ENCODE measurements around the gene RBM20. TPM values are rescaled to one million over a fixed set of nuclear protein-coding genes. Genes with fewer than 3 reads are reported as not detected.

The RBM20 gene
- polyA plus RNA-seq, 3 donors, result 2.6 to 5.1 (median 4.7) TPM

DNA sequence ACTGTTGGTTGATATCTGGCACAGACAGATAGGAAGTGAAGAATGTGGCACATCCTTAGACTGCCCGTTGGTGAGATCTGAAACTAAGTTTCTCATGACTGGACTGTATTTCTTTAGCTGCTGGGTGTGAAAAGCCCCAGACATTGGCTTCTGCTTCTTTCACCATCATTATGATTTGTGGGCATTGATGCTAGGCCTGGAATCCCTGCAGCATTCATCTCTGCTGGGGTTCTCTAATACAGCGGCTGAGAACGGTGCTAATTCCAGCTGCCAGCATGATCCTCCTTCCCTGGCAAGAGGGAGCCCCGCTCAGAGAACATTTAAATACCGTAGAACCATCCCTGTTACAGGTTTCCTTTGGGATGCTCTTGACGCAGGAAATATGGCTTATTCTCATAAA lies 26.2 kb downstream of the RBM20 start:
- no peak for DNase-seq (ENCODE audit: low read depth in 3 of 3, low spot score in 2 of 3)

DNA sequence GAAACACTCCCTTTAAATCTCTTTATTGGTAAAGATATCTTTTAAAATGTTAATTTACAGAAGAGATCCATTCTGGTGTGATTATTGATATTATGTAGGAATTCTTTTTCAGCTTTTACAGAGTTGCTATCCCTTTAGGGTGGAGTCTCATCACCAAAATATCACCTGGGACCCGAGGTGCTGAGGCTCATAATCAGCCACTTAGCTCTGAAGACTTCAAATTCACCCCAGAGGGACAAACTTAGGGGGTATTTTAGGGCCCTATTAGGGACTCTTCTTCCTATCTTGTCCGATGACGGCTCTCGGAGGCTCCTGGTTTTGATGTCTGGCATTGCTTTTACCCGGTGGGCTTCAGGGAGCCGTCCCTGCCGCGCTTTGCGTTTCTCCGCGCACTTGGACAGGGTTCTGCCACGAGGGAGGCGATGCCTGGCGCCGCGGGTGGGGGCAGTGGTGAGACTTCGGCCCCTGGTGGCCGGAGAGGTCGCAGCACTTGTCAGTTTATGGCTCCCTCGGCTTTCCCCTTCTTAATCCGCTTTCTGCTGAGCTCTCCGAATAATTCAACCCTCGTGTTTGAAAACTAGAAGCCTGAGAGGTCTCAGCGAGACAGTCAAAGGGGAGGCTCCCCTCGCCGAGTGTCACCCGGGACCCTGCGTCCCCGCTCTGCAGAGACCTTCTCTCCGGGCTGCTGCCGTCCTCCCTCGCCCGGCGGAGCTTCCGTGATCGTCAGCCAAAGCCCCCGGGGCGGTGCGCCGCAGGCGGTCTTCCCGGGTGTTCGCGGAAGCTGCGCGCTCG lies 27.8 kb downstream of the RBM20 start:
- peak in 1 of 3 donors; percentile 56 for DNase-seq (ENCODE audit: low read depth in 3 of 3, low spot score in 2 of 3)

DNA sequence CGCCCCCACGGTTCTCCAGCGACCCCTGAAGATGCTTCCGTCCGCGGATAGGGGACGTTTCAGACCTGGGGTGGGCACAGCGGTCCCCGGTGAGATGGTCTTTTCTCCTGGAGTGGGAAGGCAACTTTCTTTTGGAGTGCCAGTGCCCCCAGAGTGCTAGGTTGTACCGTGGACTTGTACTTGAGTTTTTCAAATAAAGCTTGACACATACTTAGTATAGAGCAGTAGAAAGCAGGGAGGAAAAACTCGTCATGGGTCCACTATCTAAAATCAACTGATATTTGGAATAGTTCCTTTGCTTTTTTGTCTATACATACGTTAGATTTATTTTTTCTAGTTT lies 28.4 kb downstream of the RBM20 start:
- no peak for DNase-seq (ENCODE audit: low read depth in 3 of 3, low spot score in 2 of 3)

DNA sequence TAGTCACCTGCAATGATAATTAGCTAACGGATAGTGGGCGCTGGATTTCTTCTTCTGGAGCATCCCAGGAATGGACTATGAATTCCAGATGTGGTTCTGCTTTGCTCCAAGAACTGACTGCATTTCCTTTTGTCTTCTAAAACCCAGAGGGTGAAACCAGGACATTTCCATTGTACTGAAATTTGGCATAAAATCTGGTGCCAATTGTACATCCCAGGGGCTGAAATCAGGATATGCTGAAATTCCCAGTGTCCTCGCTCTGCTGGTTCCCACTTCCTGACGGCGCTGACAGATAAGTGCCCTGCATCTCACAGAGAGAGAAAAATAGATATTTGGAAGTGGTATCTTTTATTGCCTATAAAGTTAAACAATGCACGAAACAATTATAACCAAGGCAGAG lies 31.9 kb downstream of the RBM20 start:
- no peak for DNase-seq (ENCODE audit: low read depth in 3 of 3, low spot score in 2 of 3)

DNA sequence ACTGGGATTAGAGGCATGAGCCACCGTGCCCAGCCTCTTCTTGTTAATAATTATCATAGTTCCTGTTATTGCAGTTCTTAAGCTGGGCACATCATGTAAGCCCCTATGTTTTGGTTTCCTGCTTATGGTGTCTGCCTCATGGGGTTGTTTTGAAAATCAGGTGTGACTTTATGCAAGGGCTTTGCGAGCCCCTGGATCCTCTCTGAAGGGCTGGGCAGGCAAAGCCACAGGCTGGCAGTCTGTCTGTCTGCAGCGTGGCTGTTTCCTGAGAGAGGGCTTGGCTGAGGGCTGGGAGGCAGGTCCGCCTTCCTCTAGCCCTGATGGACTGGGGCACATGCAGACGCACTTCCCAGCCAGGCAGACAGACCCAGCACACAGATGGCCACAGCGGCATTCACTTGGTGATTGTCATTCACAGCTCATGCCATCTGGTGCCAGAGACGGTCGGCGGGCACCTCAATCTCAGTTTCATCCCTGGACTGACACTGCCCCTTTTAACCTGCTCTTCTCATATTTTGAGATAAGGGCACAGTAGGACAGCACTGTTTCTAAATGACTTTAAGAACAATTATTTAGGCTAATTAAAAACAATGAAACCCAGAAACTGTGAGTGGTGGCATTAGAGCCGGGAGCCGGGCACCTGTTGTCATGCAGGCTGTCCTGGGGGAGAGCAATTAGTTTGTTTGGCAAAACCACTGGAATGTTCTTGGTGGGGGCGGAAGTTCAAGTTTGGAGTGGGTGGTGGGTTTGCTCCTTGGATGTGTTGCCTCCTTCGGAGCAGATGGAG lies 35.5 kb downstream of the RBM20 start:
- no peak for DNase-seq (ENCODE audit: low read depth in 3 of 3, low spot score in 2 of 3)

DNA sequence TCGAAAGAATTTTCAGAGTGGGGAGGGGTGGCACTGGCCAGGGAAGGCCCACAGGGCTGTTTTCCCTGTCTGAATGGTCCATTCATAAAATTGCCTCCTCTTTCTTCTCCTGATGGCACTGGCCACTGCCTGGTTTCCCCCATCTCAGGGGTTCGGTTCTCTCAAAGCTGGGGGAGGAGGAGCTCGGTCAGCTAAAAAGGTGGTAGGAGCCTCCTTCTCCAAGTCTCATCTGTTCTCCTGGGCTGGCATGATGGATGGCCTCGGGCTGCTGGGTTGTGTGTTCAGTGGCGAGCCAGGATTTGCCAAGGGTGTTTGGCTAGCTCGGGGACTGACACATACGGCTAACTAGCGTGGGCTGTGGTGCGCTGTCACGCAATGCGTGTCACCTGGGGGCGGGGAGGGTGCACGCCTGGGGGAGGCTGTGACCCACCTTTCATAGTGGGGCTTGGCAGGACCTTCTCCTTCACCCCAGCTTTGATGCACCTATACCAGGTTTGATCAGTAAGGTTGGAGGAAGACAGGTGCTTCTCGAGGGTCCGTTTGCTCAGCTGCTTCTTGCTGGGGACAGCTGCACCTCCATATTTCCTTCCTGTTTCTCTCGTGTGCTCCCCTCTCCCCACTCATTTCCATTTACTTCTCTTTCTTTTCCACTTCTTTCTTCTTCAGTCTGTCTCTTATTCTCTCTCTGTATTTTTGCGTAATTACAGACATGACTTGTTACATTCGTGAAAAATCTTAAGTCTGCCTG lies 36.3 kb downstream of the RBM20 start:
- DNase-seq (ENCODE audit: low read depth in 3 of 3, low spot score in 2 of 3), result no peak

DNA sequence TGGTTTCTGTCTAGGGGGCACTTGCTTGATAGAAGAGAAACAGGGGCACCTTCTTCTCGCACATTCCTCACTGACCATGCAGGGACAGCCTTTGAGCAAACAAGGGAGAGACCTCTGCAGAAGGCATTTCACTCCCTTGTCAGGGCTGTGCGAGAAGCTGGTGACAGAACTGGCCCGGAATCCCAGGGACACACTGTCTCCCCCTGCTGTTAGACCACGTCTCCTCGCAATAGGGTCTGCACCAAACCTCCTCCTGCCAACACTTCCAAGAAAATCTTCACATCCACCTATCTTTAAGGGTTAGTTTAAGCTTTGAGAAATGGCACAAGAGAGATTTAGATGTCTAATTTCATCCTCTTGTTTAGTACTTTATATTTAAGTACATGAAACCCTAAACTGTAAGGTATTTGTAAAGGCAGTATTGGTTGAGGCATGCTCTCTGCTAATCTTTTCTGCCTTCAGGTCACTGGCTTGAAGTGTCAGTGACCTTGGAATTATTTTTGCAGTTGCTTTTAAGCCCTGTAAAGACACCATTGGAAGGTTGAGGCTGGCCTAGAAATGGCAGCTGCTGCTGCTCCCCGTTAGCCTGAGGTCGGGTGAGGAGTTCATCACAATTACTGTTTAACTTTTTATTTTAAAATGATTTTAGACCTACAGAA lies 37.0 kb downstream of the RBM20 start:
- DNase-seq (ENCODE audit: low read depth in 3 of 3, low spot score in 2 of 3), result no peak

DNA sequence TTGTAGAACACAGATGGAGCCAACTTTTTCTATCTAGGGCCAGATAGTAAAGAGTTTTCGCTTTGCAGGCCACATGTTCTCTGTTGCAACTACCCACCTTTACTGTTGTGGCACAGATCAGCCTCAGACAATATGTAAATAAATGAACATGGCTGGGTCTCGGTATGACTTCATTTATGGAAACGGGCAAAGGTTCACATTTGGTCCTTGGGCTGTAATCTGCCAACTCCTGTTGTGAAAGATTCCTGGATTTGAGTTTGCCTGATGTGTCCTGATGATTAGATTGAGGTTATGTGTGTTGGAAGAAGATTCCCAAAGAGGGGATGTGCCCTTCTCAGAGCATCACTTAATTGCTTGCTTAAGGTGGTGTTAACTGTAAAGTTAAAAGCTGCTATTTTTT lies 38.2 kb downstream of the RBM20 start:
- no peak for DNase-seq (ENCODE audit: low read depth in 3 of 3, low spot score in 2 of 3)

DNA sequence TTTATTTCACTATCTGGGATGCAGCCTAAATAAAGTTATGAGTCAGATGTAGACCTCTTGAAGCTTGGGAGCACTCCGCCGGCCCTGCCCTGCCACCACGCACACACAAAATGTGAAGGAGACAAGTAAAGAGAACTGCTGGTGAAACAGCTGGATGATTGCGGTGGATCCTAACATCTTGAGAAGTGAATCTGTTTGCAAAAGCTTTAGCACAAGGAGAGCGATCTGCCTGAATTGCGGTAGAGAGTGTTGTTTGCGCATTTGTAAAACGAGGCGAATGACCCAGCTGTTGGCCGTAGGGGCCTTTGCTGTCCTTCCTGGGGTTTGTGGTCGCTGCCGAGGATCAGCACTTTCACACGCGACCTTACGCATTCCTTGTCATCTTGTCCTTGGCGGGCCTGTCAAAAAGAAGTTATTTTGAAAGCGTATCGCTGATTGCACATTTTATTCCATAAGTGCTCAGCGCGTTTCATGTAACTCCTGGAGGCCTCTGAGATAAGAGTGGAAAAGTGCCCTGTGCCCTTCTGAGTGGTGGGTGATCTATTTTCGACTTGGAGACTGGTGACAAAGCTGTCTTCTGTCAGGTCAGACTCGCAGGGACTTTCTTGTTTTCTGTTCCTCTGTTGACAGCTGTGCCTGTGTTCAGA lies 40.8 kb downstream of the RBM20 start:
- DNase-seq (ENCODE audit: low read depth in 3 of 3, low spot score in 2 of 3), result no peak

DNA sequence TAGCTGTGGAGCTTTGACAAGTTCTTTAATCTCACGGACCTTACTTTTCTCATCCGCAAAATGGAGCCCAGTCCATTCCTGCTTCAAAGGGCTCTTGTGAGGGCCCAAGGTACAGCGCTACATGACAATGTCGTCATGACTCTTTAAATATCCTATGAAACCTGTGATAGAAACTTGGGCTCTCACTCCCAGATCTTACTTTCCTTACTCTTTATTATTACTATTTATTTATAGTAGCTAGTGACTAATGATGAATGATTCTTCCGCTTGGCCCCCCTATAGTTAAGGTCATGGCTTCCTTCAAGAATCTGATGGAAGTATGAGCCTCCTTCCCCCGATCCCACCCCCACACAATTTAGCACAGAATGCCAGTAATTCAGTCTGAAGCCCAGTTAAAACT lies 41.9 kb downstream of the RBM20 start:
- no peak for DNase-seq (ENCODE audit: low read depth in 3 of 3, low spot score in 2 of 3)

DNA sequence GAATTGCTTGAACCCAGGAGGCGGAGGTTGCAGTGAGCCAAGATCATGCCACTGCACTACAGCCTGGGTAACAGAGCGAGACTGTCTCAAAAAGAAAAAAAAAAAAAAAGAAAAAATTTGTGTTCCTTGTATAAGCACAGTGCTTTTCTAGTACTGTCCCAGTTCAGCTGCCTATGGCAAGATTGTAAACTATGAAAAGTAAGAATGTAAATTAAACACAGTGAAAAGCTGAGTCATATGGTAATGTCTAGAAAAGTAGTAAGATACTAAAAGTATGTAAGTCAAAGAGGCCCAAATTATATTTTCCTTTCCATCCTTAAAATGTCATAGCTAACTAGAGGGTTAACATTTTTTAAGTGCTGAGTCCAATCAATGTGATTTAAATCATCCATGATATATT lies 42.8 kb downstream of the RBM20 start:
- DNase-seq (ENCODE audit: low read depth in 3 of 3, low spot score in 2 of 3), result no peak

DNA sequence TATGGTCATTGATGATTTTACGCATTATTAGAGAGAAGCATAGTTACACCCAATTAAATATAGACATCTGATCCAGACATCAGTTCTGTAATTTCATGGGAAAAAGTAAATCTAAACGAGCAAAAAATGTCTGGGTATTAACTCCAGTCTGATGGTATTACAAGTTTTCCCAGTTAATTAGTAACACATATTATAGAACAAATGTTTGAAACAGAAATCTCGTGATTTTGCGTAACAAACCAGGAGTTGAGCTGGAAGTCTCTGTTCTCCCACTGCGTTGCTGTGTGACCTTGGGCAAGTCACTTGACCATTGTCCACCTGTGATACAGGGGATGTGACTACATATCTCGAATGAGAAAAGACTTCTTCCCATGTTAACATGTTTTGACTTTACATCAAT lies 43.3 kb downstream of the RBM20 start:
- no peak for DNase-seq (ENCODE audit: low read depth in 3 of 3, low spot score in 2 of 3)

DNA sequence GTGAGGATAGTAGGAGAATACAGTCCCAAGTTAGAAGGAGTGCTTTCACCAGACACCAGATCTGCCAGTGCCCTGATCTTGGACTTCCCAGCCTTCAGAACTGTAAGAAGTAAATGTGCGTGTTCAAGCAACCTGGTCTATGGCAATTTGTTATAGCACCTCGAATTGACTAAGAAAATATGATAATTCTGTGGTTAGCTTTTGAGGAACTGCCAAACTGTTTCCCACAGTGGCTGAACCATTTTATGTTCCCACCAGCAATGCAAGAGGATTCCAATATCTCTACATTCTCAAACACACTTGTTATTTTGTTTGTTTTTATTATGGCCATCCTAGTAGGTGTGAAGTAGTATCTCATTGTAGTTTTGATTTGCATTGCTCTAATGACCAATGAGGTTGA lies 47.0 kb downstream of the RBM20 start:
- DNase-seq (ENCODE audit: low read depth in 3 of 3, low spot score in 2 of 3), result no peak

DNA sequence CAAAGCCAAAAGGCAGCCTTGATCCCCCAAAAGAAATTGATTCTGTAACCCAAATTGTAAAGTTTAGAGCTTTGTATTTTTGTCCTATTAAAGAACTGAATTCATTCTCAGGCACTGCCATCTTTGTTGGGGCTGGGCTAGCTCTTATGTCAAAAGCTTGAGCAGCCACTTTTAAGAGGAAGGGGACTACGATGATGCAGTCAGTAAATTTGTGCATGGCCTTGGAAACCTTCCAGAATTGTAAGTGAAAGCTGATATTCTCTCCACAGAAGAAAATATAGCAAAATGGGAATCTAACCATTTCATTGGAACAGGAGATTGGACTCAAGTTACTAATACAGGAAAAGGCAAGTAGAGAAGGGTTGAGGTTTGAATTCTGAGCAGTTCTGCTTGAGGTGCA lies 50.1 kb downstream of the RBM20 start:
- DNase-seq (ENCODE audit: low read depth in 3 of 3, low spot score in 2 of 3), result no peak

DNA sequence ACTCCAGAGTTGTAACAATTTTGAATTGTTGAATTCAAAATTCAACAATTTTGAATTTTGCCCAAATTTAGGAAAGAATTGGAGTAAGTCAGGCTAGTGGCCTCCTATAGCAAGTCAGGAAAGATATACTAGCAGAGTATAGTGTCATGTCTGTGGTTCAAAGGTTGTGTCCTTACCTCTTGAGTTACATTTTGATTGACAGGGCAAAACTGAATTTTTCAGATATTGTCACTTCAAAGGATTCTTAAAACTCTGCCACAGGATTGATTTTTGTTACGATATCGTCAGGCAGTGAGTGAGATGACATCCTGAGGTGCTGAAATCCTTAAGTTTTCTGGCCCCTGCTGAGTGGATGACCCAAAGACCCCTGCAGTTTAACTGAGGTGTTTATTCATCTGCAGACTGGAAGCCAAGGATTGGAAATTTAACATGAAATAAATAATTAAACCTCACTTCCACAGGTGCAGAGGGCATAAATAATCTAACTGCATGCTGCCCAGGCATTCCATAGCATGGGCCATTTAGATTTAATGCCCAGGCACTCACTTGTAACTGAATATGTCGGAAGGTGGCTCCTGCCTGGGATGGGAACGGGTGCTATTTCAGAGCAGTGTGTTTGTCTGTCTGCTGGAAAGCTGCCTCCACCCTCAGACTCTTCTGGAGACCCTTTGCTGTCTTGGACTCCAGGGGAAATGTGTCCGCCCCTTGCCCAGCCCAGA lies 50.8 kb downstream of the RBM20 start:
- no peak for DNase-seq (ENCODE audit: low read depth in 3 of 3, low spot score in 2 of 3)

DNA sequence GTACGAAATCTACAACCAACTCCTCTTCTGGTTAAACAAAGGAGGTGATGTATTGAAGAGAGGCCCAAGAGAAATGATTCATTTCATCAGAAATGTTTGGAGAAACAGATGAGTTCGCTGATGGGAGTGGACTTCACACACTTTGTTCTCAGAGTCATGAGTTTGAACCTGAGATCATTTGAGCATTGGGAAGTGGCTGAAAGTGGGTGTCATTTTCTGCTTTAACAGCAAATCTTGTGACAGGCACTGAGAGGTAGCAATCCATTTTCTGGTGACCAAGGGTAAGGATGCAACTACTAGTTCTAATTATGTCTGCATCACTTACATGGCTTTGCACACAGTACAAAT lies 51.4 kb downstream of the RBM20 start:
- no peak for DNase-seq (ENCODE audit: low read depth in 3 of 3, low spot score in 2 of 3)

DNA sequence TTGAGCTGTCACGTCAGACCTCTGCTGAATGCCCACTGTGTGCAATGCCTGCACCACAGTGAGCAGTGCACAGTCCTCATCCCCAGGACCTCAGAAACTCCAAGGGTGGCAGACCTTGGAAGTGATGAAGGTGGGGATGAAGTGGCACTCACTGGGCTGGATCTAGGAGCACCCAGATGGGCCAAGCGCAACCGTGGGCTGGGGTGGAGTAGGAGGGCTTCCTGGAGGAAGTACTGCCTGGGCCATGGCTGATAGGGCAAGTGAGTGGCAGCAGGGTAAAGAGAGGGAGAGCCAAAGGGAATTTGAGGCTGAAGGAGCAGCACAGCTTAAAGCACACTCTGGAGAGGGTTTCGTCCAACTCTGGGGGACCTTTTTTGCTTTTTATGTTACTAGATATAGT lies 52.3 kb downstream of the RBM20 start:
- no peak for DNase-seq (ENCODE audit: low read depth in 3 of 3, low spot score in 2 of 3)

DNA sequence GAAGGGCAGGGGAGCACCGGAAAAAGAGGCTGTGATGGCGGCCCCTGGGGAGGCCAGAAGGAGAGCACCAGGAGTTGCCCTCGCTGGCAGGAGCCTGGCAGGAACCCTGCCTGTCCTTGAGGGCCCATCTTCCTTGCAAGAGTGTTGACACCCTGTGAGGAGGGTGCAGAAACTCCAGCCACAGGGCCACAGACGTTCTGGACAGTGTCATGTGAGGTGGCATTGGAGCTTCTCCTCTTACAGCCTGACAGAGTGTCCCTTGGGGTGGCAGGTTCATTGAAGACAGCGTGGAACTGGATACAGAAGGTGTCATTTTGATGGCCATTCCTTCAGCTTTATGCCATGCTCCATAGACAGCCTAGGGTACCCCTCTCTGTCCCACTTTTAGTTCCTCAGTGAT lies 54.2 kb downstream of the RBM20 start:
- DNase-seq (ENCODE audit: low read depth in 3 of 3, low spot score in 2 of 3), result no peak

DNA sequence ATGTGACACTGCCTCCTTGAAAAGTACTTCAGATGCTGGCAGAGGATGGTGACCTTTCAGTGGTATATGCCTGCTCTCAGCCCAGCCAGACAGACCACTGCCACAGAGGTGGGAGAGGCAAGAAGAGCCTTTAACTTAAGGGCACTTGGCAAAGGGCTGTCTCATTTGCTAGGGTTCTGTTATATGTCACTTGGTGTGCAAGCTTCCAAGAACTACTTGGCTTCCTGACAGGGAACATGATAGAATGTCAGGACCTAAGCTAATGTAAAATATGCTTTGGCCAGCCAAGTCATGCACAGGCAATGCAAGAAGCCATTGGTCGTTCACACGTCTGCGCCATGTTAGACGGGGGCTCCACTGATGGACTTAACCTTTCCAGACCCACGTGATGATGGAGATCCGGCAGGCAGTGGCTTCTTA lies 54.7 kb downstream of the RBM20 start:
- no peak for DNase-seq (ENCODE audit: low read depth in 3 of 3, low spot score in 2 of 3)

DNA sequence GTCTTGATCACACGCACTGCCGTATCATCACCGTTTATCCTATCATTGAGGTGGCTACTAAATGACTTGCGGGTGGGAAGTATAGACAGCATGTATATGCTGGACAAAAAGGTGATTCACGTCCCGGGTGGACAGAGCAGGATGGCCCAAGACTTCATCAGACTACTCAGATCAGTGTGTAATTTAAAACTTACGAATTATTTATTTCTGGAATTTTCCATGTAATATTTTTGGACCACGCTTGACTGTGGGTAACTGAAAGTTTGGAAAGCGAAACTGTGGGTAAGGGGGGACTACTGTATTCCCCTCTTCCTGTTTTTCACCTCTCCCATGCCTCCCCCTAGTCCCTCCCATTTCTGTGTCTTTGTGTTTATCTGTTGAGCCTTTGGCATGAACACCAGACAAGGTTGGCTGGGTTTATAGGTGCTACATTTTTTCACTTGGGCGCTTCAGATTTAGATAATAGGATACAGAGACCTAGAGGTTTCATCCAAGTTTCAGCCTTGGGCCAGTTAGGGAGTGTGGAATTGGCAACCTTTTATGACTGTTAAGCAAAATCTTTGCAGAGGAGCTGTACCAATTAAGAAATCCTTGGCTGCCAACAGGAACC lies 55.8 kb downstream of the RBM20 start:
- DNase-seq (ENCODE audit: low read depth in 3 of 3, low spot score in 2 of 3), result no peak
